HCT116 (cell line): ENCODE measurements around the gene RHBDD2. TPM values are rescaled to one million over a fixed set of nuclear protein-coding genes. Genes with fewer than 3 reads are reported as not detected.

Source experiments
- ATAC-seq: fragments of 200-7000 bp; cut with Tn5 transposase; 2 replicates; pipeline ENCODE4 v1.9.1; 2020; ENCODE audit warnings: mild to moderate bottlenecking, moderate library complexity
- BruUV-seq: library from RNA; stranded (reverse); fragments of 400-500 nt; replicated peaks from 2 replicates; lab custom pipeline; 2021; lab: Mats Ljungman, UMichigan
- CTCF ChIA-PET: fragments of 300-600 bp; sonication (Branson Sonifier 250); formaldehyde crosslinking; loops from one replicate; lab custom pipeline; 2021; ENCODE audit warnings: antibody characterized with exemption; lab: Charles Lee
- POLR2A ChIA-PET: fragments of 300-600, 350-600 bp; sonication (Branson Sonifier 250); formaldehyde crosslinking; loops from one replicate; lab custom pipeline; 2021; ENCODE audit warnings: antibody characterized with exemption; lab: Charles Lee
- RAD21 ChIA-PET, 2 experiments: fragments of 300-600 bp; sonication (Branson Sonifier 250); formaldehyde crosslinking; loops; one replicate each; lab custom pipeline; 2023; ENCODE audit warnings: low total read pairs in 2 of 2; ENCODE audit not compliant: uncharacterized antibody in 2 of 2, unreplicated experiment in 2 of 2, low non-redundant PET in 1 of 2; lab: Charles Lee
- DNase-seq: peaks from one replicate; pipeline ENCODE4 v3.0.0-alpha.2; 2010; ENCODE audit warnings: low read depth, low spot score
- H2AFZ ChIP-seq: fragments of 200-600 bp; shearing (Covaris generic), sonication (generic); 2 replicates; pipeline ENCODE4 v1.6.1; 2017; ENCODE audit warnings: low read depth, mixed run types, mixed read lengths, antibody characterized with exemption, low read length; ENCODE audit not compliant: poor library complexity, severe bottlenecking
- H3K27ac ChIP-seq: 2 replicates; pipeline ENCODE4 v1.5.1; 2012; ENCODE audit warnings: low read depth, low read length
- H3K27me3 ChIP-seq: fragments of 200-600 bp; sonication (generic); 2 replicates; pipeline ENCODE4 v1.6.1; 2016; ENCODE audit warnings: mixed run types, low read length, mixed read lengths; ENCODE audit not compliant: insufficient read depth
- H3K36me3 ChIP-seq, 2 experiments: fragments of 200-500 bp in 1 of 2; fragments of 200-600 bp in 1 of 2; sonication (Bioruptor generic) in 1 of 2; sonication (generic) in 1 of 2; 2 replicates each; pipeline versions ENCODE4 v1.5.1 to v1.6.1; 2014 to 2016; ENCODE audit warnings: low read length in 2 of 2, inconsistent platforms in 1 of 2, mixed read lengths in 1 of 2, mixed run types in 1 of 2; ENCODE audit not compliant: insufficient read depth in 2 of 2, control insufficient read depth in 1 of 2
- H3K4me1 ChIP-seq, 2 experiments: fragments of 200-600 bp in 1 of 2; sonication (generic) in 1 of 2; 2 replicates each; pipeline versions ENCODE4 v1.5.1 to v1.6.1; 2012 to 2017; ENCODE audit warnings: low read length in 2 of 2, inconsistent platforms in 1 of 2, mild to moderate bottlenecking in 1 of 2, mixed read lengths in 1 of 2, mixed run types in 1 of 2, moderate library complexity in 1 of 2; ENCODE audit not compliant: insufficient read depth in 2 of 2, control insufficient read depth in 1 of 2
- H3K4me2 ChIP-seq: fragments of 200-600 bp; sonication (generic); 2 replicates; pipeline ENCODE4 v1.6.1; 2017; ENCODE audit warnings: mixed run types, low read length, mixed read lengths
- H3K4me3 ChIP-seq, 2 experiments: fragments of 200-600 bp in 1 of 2; sonication (generic) in 1 of 2; replicated peaks in 1 of 2; 2 replicates each; pipeline ENCODE4 v1.5.1; 2011 to 2016; ENCODE audit warnings: low read length in 2 of 2, control low read depth in 1 of 2, low read depth in 1 of 2, mild to moderate bottlenecking in 1 of 2, mixed read lengths in 1 of 2, mixed run types in 1 of 2
- H3K79me2 ChIP-seq: fragments of 200-600 bp; sonication (generic); 2 replicates; pipeline ENCODE4 v1.6.1; 2017; ENCODE audit warnings: mild to moderate bottlenecking, mixed run types, low read length, moderate library complexity, mixed read lengths; ENCODE audit not compliant: insufficient read depth
- H3K9ac ChIP-seq: fragments of 200-600 bp; sonication (generic); 2 replicates; pipeline ENCODE4 v1.6.1; 2016; ENCODE audit warnings: low read length, mixed read lengths
- H3K9me2 ChIP-seq: fragments of 200-600 bp; sonication (generic), shearing (Covaris generic); 2 replicates; pipeline ENCODE4 v1.6.1; 2017; ENCODE audit warnings: mixed run types, mild to moderate bottlenecking, moderate library complexity; ENCODE audit not compliant: insufficient read depth
- H3K9me3 ChIP-seq, 2 experiments: fragments of 200-500 bp in 1 of 2; fragments of 200-600 bp in 1 of 2; sonication (Bioruptor generic) in 1 of 2; sonication (generic) in 1 of 2; 2 replicates each; pipeline ENCODE4 v1.6.1; 2014 to 2017; ENCODE audit warnings: low read length in 2 of 2, mixed read lengths in 2 of 2, inconsistent platforms in 1 of 2, low read depth in 1 of 2, mild to moderate bottlenecking in 1 of 2, mixed run types in 1 of 2, moderate library complexity in 1 of 2; ENCODE audit not compliant: control insufficient read depth in 1 of 2, insufficient read depth in 1 of 2
- H4K20me1 ChIP-seq: fragments of 200-600 bp; sonication (generic), shearing (Covaris generic); 2 replicates; pipeline ENCODE4 v1.6.1; 2017; ENCODE audit warnings: mixed run types, mild to moderate bottlenecking, moderate library complexity; ENCODE audit not compliant: insufficient read depth
- CEBPB ChIP-seq: IDR thresholded peaks from 2 replicates; pipeline ENCODE4 v1.6.1; 2012; ENCODE audit warnings: low read depth
- EGR1 ChIP-seq: IDR thresholded peaks from 2 replicates; pipeline ENCODE4 v1.6.1; 2012; ENCODE audit warnings: low read depth
- EZH2 ChIP-seq: fragments of 200-600 bp; sonication (generic); IDR thresholded peaks from 2 replicates; pipeline ENCODE4 v1.6.1; 2017; ENCODE audit warnings: antibody characterized with exemption, mixed run types
- POLR2A ChIP-seq: IDR thresholded peaks from 2 replicates; pipeline ENCODE4 v1.7.0; 2011; ENCODE audit warnings: borderline replicate concordance; ENCODE audit not compliant: insufficient read depth, insufficient read length; ENCODE audit errors: extremely low read depth
- POLR2AphosphoS5 ChIP-seq: IDR thresholded peaks from 2 replicates; pipeline ENCODE4 v1.6.1; 2011; ENCODE audit warnings: mild to moderate bottlenecking, low read depth, low read length, moderate library complexity
- RAD21 ChIP-seq: IDR thresholded peaks from 2 replicates; pipeline ENCODE4 v1.6.1; 2012; ENCODE audit warnings: low read depth, mild to moderate bottlenecking
- REST ChIP-seq: IDR thresholded peaks from 2 replicates; pipeline ENCODE4 v1.6.1; 2012; ENCODE audit warnings: low read depth
- SIN3A ChIP-seq: IDR thresholded peaks from 2 replicates; pipeline ENCODE4 v1.6.1; 2012; ENCODE audit warnings: low read depth
- YY1 ChIP-seq: IDR thresholded peaks from 2 replicates; pipeline ENCODE4 v1.6.1; 2011; ENCODE audit warnings: low read length, low read depth, moderate library complexity, mild to moderate bottlenecking; ENCODE audit not compliant: insufficient replicate concordance; ENCODE audit errors: extremely low read depth
- ZNF274 ChIP-seq: fragments of 200-500 bp; sonication (Bioruptor generic); IDR thresholded peaks from 2 replicates; pipeline ENCODE4 v1.6.1; 2014; ENCODE audit warnings: mild to moderate bottlenecking, low read depth, low read length, inconsistent platforms
- intact Hi-C: fragments of 100-400 bp; cut with micrococcal nuclease; formaldehyde crosslinking; loops from 2 replicates; pipeline ENCODE4 v1.10.0; 2022
- total RNA-seq: library from RNA; stranded (reverse); gene quantifications from one replicate; pipeline ENCODE4 v1.2.1, GENCODE V29; 2021; ENCODE audit not compliant: unreplicated experiment
- TF ChIP-seq, protein P1 (sequence below): IDR thresholded peaks from 2 replicates; pipeline ENCODE4 v1.6.1; 2012

RHBDD2 gene
- total RNA-seq, 1 experiment from 2014 or later = 42.9 TPM

DNA sequence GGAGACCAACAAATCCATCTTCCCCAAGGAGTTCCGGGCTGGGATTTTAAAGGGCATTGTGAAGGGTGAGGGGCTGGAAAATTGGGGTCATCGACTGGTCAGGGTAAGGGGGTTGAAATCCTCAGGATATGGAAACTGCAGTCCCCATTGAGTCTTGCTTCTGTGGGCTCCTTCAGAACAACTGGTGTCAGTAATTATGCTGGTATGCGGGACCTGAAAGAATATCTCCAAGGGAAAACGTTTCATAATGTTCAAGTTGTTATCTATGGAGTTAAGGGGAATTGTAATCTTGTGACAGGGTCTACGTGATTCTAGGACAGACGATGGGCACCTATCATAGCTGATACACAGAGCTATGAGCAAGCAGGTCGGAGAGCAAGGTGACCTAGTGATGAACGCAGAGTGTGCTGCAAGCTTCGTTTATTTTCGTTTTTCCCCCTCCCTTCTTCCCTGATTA lies 494 bp upstream of the RHBDD2 start:
- ChIA-PET RAD21 (no interaction called here), CTCF (no interaction called here), POLR2A (interaction anchor here (0.5 kb wide), 1 partner anchor 15 kb away, joined by 4 read pairs; no protein-coding TSS in a partner anchor)
- DNase-seq (no peak), ATAC-seq (peak; percentile 63)
- Histone ChIP-seq H3K36me3 (peaks cover 16 to 23% of the 10 kb centered on the region in 2 experiments; a peak in 3 of 4 replicates), H3K9me2 (no peaks in the 10 kb centered on the region), H3K27me3 (no peaks in the 10 kb centered on the region), H3K79me2 (peaks cover 37% of the 10 kb centered on the region), H3K4me1 (peaks cover 12 to 16% of the 10 kb centered on the region in 2 experiments), H3K4me3 (peak overlapping the region; percentile 33 to 94), H3K27ac (peak overlapping the region; percentile 54), H3K9ac (peak overlapping the region; percentile 89), H4K20me1 (no peaks in the 10 kb centered on the region), H3K4me2 (peak overlapping the region; percentile 84), H3K9me3 (no peaks in the 10 kb centered on the region), H2AFZ (no peak overlapping the region)
- intact Hi-C loops = loop anchor here (2.0 kb wide), 1 partner anchor 36 kb away; the partner anchor contains the start of gene POR
- BruUV-seq = TSS peak; percentile 96
- TF ChIP-seq ZNF274 (no peak), POLR2A (peak; percentile 6)

- ChIA-PET CTCF (no interaction called here), RAD21 (interaction anchor here in 1 of 2 experiments (0.7 kb wide), 1 partner anchor 101 kb away, joined by 4 read pairs; no protein-coding TSS in a partner anchor), POLR2A (no interaction called here)
- H3K9me3 ChIP-seq = no peaks in the 10 kb centered on the region
- no peak for ATAC-seq
- H3K4me1 ChIP-seq = peaks cover 12 to 16% of the 10 kb centered on the region in 2 experiments
- H3K27ac ChIP-seq = peak overlapping the region; percentile 61
- H3K9me2 ChIP-seq = no peaks in the 10 kb centered on the region
- peaks cover 19 to 28% of the 10 kb centered on the region in 2 experiments for H3K36me3 ChIP-seq
- BruUV-seq = TSS peak; percentile 59
- H2AFZ ChIP-seq = no peak overlapping the region
- no peaks in the 10 kb centered on the region for H3K27me3 ChIP-seq
- H3K9ac ChIP-seq = peak overlapping the region; percentile 89
- H3K4me3 ChIP-seq = peak overlapping the region; percentile 94 to 98
- peak overlapping the region; percentile 84 for H3K4me2 ChIP-seq
- DNase-seq = no peak
- intact Hi-C loops = loop anchor here (2.0 kb wide), 1 partner anchor 35 kb away; the partner anchor contains the start of gene POR
- peaks cover 37% of the 10 kb centered on the region for H3K79me2 ChIP-seq
- no peaks in the 10 kb centered on the region for H4K20me1 ChIP-seq
- TF ChIP-seq EZH2 (no peak), POLR2A (no peak), POLR2AphosphoS5 (no peak), REST (no peak), RAD21 (no peak), YY1 (no peak), EGR1 (no peak), SIN3A (no peak), CEBPB (no peak)
- TF ChIP-seq, protein P1, sequence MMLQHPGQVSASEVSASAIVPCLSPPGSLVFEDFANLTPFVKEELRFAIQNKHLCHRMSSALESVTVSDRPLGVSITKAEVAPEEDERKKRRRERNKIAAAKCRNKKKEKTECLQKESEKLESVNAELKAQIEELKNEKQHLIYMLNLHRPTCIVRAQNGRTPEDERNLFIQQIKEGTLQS = no peak
Observed at GRCh38 chr7:75879771-75880184, 944 bp downstream of the RHBDD2 start.
